Urinary bladder (tissue), 4 donors: ENCODE results near the gene PCK2. TPM values are rescaled to one million over a fixed set of nuclear protein-coding genes. Genes with fewer than 3 reads are reported as not detected.

Source experiments
- DNase-seq: peaks from one replicate; pipeline ENCODE4 v3.0.0-alpha.2; 2015; ENCODE audit errors: extremely low spot score
- H3K27ac ChIP-seq: one replicate; pipeline ENCODE4 v1.5.1; 2013; ENCODE audit warnings: low read depth, mild to moderate bottlenecking, moderate library complexity
- H3K36me3 ChIP-seq: one replicate; pipeline ENCODE4 v1.6.1; 2013; ENCODE audit warnings: mild to moderate bottlenecking, moderate library complexity; ENCODE audit not compliant: insufficient read depth
- H3K4me1 ChIP-seq: one replicate; pipeline ENCODE4 v1.6.1; 2013; ENCODE audit warnings: mild to moderate bottlenecking, moderate library complexity; ENCODE audit not compliant: insufficient read depth
- H3K4me3 ChIP-seq: one replicate; pipeline ENCODE4 v1.5.1; 2013; ENCODE audit warnings: low read depth, low read length
- WGBS: extraction: QIAGEN DNeasy Blood & Tissue Kit; methylation state at CpG from one replicate; pipeline ENCODE4 v1.1.7; 2013; 5-methylcytosine and 5-hydroxymethylcytosine counted together
- polyA plus RNA-seq: library from polyadenylated mRNA; stranded (reverse); fragments of 200-250 nt; gene quantifications from one replicate; pipeline ENCODE4 v1.2.3, GENCODE V29; 2013
- total RNA-seq: library from RNA; depleted of rRNA; stranded (reverse); fragments of >200 nt; gene quantifications from one replicate; pipeline ENCODE4 v1.2.3, GENCODE V29; 2014
- donor health status: healthy with polysubstance abuse.
- donor health status: healthy.

The PCK2 gene
- total and polyA plus RNA-seq, 2 donors, result 5.3 to 23.7 TPM

DNA sequence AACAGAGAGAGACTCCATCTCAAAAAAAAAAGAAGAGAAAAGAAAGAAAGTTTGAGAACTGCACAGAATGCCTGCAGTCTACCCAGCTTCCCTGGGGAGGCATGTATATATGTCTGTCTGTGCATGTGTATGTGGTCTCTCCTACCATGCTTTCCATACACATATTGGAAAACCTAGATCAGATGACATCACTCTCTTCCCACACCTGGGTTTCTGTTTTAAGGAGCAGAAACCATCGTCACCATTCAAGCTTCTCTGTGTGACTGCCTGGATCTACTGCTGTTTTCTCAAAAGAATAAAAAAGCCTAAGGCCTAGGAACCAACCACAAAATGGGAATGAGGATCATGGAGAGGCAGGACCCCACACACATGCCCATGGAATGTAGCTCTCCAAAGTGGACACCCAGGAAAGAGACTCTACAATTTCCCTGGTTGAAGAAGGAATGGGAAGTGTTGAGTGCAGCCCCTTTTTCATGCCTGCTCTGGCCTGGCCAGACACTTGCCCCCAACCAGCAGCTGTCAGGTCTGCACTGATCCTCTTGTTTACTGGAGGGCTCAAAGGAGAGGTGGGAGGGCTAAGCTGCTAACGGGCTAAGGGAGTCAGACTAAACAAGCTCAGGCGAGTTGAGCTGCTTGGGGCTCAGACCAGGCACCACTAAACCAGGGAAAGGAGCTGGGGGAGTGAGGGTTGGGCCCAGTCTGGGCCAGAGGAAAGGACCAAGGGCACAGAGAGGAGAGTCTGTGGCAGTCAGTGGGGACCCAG lies 7.7 kb upstream of the PCK2 start:
- H3K36me3 ChIP-seq, result no peaks in the 10 kb centered on the region
- H3K4me1 ChIP-seq, result no peaks in the 10 kb centered on the region
- H3K27ac ChIP-seq, result no peak overlapping the region
- DNase-seq, result no peak
- WGBS, result 69% methylated on average over 3 of the region's 3 CpGs
- H3K4me3 ChIP-seq, result no peak overlapping the region

DNA sequence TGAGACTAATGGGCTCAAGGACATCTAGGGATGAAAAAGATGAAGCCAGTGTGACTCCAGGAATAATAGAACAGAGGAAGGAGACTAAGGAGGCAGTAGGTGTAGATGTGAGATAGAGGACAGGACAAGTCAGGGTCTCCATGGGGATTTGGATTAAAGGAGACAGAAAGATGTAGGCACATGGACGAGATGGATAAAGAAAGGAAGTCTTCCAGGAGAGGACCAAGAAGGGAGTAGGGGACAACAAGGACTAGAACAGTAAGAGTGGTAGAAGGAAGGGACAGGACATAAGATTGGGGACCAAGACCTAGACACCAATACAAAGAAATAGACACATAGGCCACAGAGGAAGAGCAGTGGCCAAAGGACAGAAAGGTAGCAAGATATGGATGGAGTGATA lies 7.1 kb upstream of the PCK2 start:
- no peak for DNase-seq
- Histone ChIP-seq H3K36me3 (no peaks in the 10 kb centered on the region), H3K4me1 (no peaks in the 10 kb centered on the region), H3K27ac (no peak overlapping the region), H3K4me3 (no peak overlapping the region)
- 92% methylated on average over 1 of the region's 1 CpG for WGBS

DNA sequence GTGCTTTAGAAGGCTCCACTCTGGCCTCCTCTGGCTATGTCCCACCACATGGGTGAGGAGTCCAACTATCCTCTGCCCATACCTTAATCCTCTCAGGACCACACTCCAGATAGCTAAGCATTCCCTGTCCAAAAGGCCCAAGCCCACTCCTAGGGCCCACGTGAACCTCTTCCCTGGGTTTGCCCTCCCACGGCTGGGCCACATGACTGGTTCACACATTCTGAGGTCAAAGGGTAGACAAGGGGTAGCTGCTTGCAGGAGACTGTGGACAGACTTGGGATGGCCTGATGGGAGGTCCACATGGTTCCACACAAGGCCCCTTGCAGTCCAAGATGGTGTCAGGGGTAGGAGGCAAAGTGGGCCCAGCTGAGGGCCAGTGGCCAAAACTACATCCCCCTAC lies 6.0 kb upstream of the PCK2 start:
- no peak for DNase-seq
- no peak overlapping the region for H3K4me3 ChIP-seq
- WGBS, result 88% methylated on average over 2 of the region's 2 CpGs
- no peaks in the 10 kb centered on the region for H3K36me3 ChIP-seq
- H3K27ac ChIP-seq, result no peak overlapping the region
- no peaks in the 10 kb centered on the region for H3K4me1 ChIP-seq

DNA sequence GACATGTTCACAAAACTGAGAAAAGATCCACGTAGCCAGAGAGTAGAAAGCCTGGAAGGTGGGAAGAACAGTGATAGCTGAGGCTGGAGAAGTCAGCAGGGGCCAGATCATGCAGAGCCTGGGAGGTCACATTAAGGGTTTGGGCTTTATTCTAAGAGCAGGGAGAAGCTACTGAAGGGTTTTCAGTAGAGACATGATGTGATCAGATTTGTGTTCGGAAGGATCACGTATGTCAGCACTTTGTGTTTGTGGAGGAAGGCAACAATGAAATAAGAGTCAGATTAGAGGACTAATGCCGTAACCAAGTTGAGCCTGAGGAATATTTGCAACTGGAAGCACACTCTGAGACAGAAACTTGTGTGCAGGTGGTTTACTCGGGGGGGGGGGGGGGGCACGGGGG lies 4.2 kb upstream of the PCK2 start:
- Histone ChIP-seq H3K4me3 (no peak overlapping the region), H3K27ac (no peak overlapping the region), H3K4me1 (no peaks in the 10 kb centered on the region), H3K36me3 (no peaks in the 10 kb centered on the region)
- DNase-seq, result no peak
- WGBS, result 79% methylated on average over 6 of the region's 6 CpGs

DNA sequence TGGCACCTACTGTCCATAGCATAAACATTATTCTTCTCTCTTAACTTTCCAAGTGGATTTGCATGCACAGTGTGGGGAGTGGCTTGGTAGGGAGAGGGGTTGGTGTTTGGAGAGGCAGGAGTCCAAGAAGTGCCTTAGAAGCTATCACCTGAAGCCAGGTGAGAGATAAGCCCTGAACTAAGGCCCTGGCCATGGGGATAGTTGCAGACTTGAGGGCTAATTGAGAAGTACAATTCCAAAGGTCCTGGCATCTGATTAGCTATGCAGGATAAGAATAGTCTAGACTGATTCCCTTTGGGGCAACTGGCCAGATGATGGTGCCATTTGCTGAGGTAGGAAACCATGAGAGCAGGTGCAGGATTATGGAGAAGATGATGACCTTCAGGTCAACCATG lies 2.0 kb upstream of the PCK2 start:
- DNase-seq, result no peak
- Histone ChIP-seq H3K27ac (no peak overlapping the region), H3K4me1 (no peaks in the 10 kb centered on the region), H3K36me3 (no peaks in the 10 kb centered on the region), H3K4me3 (no peak overlapping the region)

DNA sequence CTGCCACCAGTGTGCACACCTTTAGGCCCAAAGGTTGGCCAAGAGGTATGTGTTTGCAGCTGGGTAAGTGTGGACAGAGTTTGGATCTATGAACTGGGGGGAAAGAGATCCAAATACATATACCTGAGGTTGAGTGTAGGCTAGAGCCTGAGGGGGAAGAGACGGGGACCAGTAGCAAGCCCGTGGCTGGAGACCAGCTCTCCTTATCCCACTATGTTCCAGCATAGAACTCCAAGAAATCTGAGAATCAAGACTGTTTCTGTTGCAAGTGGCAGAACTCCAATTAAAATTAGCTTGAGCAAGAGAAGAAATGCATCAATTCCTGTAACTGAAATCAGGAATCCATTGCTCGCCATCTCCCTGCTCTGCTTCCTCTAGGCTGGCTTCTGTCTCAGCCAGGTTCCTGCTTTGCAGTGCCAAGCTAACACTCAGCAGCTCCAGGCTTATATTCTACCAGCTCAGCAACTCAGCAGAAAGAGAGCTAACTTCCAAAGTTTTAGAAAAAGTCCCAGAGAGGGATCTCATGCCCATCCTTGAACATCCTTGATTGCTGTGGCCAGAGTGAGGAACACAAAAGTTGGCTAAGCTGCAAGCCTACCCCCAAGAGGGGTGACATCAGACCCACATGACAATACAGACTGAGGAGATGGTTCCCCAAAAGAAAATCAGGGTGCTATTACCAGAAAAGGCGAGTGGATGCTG lies 1.5 kb upstream of the PCK2 start:
- Histone ChIP-seq H3K36me3 (no peaks in the 10 kb centered on the region), H3K4me3 (no peak overlapping the region), H3K4me1 (no peaks in the 10 kb centered on the region), H3K27ac (no peak overlapping the region)
- WGBS, result 74% methylated on average over 4 of the region's 4 CpGs
- no peak for DNase-seq

DNA sequence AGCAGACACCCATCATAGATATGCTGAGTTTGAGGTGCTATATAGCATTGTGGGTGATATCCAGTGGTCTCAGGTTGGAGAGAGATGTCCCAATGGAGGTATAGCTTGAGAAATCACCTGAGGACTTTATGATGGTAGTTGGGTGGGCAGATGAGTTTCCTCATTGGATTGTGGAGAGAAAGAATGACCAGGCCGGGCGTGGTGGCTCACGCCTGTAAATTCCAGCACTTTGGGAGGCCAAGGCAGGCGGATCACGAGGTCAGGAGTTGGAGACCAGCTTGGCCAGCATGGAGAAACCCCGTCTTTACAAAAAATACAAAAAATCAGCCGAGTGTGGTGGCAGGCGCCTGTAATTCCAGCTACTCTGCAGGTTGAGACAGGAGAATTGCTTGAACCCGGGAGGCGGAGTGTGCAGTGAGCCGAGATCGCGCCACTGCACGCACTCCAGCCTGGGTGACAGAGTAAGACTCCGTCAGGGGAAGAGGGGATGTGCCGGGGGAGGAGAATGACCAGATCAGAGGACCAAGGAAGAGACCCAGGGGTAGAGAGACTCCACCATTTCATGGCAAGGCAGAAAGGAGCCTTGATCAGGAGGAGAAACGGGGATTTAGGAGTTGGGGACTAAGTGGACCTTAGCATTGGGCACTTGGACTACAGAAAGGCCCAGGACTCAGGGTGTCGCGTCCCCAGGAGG lies 757 bp upstream of the PCK2 start:
- WGBS, result 80% methylated on average over 19 of the region's 19 CpGs
- H3K36me3 ChIP-seq, result no peaks in the 10 kb centered on the region
- DNase-seq, result no peak
- no peaks in the 10 kb centered on the region for H3K4me1 ChIP-seq
- peak overlapping the region; percentile 67 for H3K27ac ChIP-seq
- no peak overlapping the region for H3K4me3 ChIP-seq

DNA sequence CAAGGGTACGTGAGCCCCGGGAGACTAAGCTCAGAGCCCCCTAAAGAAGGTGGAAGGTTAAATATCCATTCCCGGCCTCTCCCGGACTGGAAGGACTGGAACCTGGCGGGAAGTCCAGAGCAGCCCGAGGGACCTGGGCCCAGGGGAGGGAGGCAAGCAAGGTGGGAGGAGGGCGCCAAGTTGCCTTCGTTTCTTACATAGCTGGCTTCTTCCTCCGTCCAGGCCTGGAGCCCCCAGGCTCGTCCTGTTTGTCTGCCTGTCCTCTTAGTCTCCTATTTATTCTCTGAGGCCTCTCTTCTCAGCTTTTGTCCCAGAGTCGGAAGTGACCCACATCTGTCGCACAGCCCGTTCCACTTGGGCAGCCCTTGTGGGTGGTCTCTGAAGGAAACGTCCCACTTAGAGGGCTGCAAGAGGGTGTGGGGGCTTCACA lies 745 bp downstream of the PCK2 start:
- 25% methylated on average over 14 of the region's 14 CpGs for WGBS
- H3K27ac ChIP-seq, result peak overlapping the region; percentile 96
- no peaks in the 10 kb centered on the region for H3K36me3 ChIP-seq
- H3K4me3 ChIP-seq, result peak overlapping the region; percentile 80
- no peak for DNase-seq
- H3K4me1 ChIP-seq, result no peaks in the 10 kb centered on the region

DNA sequence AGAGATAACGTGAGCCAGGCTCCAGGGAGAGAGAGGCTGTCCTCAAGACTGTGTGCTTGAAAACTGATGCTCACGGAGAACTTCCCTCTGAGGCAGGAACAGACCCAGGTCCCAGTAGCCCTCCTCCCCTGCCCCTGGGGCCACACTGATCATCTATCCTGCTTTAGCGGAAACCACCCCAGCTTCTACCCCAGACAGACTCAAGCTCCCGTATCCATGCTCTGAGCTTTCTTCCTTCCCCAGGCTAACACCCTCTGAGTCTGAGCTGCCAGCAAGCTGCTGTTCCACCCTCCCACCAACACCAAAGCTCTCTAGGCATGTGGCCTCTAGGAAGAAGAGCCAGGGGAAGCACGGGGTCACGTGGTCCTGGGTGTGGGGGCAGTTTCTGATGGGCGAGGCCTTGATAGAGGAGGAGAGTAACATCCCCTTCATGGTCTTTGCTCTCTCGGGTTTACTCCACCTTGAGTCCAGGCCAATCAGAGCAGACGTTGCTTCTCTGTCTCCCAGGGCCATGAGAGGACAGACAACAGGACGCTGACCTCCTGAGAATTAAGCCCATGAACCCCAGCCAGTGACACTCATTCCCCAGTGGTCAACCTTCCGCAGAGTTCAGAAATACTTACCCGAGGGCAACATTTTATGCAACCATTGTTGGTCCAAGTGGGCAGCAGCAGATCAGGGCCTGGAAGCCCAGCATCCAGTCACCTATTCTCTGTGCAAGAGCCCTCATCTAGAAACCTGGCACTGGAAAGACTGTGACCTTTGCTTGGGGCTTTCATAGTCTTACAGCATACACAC lies 1.4 kb downstream of the PCK2 start:
- 60% methylated on average over 12 of the region's 12 CpGs for WGBS
- peak overlapping the region; percentile 96 for H3K27ac ChIP-seq

DNA sequence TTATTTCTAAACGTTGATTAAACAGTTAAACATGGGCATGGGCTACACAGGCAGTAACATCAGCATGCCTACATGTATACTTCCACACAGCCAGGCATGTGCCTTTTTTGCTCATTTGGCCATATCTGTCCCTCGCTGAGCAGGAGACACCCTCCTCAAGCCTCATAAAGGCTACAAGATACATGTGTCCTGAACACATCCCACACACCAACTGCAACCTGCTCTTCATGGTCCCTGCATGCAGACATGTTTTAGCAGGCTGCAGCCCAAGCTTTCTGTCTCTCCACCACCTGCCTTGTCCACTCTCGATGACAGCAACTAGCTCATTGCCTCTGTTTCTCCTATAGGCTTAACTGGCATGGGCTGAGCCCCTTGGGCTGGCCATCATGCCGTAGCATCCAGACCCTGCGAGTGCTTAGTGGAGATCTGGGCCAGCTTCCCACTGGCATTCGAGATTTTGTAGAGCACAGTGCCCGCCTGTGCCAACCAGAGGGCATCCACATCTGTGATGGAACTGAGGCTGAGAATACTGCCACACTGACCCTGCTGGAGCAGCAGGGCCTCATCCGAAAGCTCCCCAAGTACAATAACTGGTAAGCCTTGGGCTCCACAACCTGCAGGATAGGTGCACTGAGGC lies 2.6 kb downstream of the PCK2 start:
- 96% methylated on average over 8 of the region's 8 CpGs for WGBS
- Histone ChIP-seq H3K4me1 (no peaks in the 10 kb centered on the region), H3K27ac (no peak overlapping the region), H3K4me3 (no peak overlapping the region), H3K36me3 (no peaks in the 10 kb centered on the region)
- DNase-seq, result no peak

More for the DNA sequence above, 1.4 kb downstream of the PCK2 start:
- Histone ChIP-seq H3K4me3 (peak overlapping the region; percentile 80), H3K4me1 (no peaks in the 10 kb centered on the region), H3K36me3 (no peaks in the 10 kb centered on the region)
- DNase-seq, result no peak

DNA sequence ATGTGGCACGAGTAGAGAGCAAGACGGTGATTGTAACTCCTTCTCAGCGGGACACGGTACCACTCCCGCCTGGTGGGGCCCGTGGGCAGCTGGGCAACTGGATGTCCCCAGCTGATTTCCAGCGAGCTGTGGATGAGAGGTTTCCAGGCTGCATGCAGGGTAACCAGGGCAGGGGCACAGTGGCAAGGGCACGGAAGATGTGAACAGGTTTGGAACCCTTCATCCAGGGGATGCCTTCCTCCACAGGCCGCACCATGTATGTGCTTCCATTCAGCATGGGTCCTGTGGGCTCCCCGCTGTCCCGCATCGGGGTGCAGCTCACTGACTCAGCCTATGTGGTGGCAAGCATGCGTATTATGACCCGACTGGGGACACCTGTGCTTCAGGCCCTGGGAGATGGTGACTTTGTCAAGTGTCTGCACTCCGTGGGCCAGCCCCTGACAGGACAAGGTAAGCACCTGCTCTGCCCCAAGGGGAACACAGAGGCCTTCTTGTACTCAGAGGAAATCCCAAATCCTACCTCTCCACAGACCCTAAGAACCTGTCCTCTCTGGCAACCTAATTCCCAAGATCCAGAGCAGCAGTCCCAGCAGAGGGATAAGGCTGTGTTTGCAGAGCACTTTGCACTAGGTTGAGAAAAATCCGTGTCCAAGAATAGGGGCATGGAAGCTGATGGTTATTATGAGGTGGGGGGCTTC lies 4.3 kb downstream of the PCK2 start:
- WGBS, result 95% methylated on average over 16 of the region's 16 CpGs
- DNase-seq, result no peak
- H3K4me1 ChIP-seq, result no peaks in the 10 kb centered on the region

DNA sequence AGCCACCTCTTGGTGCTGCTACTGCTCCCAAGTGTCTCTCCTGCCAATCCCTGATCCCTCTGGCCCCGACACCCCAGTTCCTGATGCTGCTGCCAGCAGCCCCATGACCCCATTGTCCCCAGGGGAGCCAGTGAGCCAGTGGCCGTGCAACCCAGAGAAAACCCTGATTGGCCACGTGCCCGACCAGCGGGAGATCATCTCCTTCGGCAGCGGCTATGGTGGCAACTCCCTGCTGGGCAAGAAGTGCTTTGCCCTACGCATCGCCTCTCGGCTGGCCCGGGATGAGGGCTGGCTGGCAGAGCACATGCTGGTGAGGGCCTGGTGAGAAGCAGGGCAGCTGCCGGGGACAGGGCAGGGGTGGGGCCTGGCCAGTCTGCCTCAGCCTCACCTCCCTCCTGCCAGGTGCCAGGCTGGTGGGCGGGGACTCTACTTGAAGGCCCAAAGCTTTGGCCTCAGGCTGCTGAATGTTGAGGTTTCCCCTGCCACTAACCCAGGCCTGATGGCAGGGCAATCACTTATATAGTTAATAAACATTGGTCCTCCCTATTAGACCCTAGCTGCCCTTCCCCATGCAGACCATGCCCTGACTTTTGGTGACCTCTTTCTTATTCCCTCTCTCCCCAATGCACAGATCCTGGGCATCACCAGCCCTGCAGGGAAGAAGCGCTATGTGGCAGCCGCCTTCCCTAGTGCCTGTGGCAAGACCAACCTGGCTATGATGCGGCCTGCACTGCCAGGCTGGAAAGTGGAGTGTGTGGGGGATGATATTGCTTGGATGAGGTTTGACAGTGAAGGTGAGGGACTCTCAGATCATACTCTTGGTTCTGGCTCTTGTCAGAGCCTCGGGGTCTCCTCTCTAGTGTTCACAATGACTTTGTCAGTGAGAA lies 5.1 kb downstream of the PCK2 start:
- Histone ChIP-seq H3K4me3 (no peak overlapping the region), H3K27ac (no peak overlapping the region), H3K36me3 (no peaks in the 10 kb centered on the region), H3K4me1 (no peaks in the 10 kb centered on the region)
- 90% methylated on average over 17 of the region's 17 CpGs for WGBS
- no peak for DNase-seq

More for the DNA sequence above, 4.3 kb downstream of the PCK2 start:
- Histone ChIP-seq H3K4me3 (no peak overlapping the region), H3K27ac (no peak overlapping the region), H3K36me3 (no peaks in the 10 kb centered on the region)
